ENCODE data around the gene MXI1.

The MXI1 gene

GRCh38 chr10:110170142-110170971 is 37.0 kb upstream of the MXI1 start:
- no peak overlapping the region for H3K4me2 ChIP-seq (ENCODE audit: low read length)
- no peak overlapping the region for H3K27ac ChIP-seq (ENCODE audit: low read depth, low read length)
- no peaks in the 10 kb centered on the region for H3K9me3 ChIP-seq (ENCODE audit: control insufficient read depth, insufficient read depth, low read length)
- H3K4me3 ChIP-seq (ENCODE audit: low read length) = no peak overlapping the region
- no peaks in the 10 kb centered on the region for H3K9me2 ChIP-seq (replicated peaks; ENCODE audit: control insufficient read depth, low read length)
- no peaks in the 10 kb centered on the region for H3K36me3 ChIP-seq (ENCODE audit: control insufficient read depth, low read length)
- peaks cover 64% of the 10 kb centered on the region for H3K27me3 ChIP-seq (ENCODE audit: control insufficient read depth, low read length)
- TF ChIP-seq, protein P1, sequence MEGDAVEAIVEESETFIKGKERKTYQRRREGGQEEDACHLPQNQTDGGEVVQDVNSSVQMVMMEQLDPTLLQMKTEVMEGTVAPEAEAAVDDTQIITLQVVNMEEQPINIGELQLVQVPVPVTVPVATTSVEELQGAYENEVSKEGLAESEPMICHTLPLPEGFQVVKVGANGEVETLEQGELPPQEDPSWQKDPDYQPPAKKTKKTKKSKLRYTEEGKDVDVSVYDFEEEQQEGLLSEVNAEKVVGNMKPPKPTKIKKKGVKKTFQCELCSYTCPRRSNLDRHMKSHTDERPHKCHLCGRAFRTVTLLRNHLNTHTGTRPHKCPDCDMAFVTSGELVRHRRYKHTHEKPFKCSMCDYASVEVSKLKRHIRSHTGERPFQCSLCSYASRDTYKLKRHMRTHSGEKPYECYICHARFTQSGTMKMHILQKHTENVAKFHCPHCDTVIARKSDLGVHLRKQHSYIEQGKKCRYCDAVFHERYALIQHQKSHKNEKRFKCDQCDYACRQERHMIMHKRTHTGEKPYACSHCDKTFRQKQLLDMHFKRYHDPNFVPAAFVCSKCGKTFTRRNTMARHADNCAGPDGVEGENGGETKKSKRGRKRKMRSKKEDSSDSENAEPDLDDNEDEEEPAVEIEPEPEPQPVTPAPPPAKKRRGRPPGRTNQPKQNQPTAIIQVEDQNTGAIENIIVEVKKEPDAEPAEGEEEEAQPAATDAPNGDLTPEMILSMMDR (IDR thresholded peaks at IDR 0.05; ENCODE audit: low read depth, low read length, poor library complexity, severe bottlenecking) = no peak
- no peak for TF ChIP-seq EZH2phosphoT487 (IDR thresholded peaks at IDR 0.05; ENCODE audit: borderline replicate concordance, low read length)
- H3K4me1 ChIP-seq (ENCODE audit: control insufficient read depth, low read length) = no peaks in the 10 kb centered on the region
- no peaks in the 10 kb centered on the region for H4K20me1 ChIP-seq (ENCODE audit: control insufficient read depth, insufficient read depth, low read depth, low read length)
- no peaks in the 10 kb centered on the region for H3K79me2 ChIP-seq (ENCODE audit: control insufficient read depth, low read length)
- H3F3A ChIP-seq (ENCODE audit: control insufficient read depth, insufficient read depth) = no peaks in the 10 kb centered on the region

DNA sequence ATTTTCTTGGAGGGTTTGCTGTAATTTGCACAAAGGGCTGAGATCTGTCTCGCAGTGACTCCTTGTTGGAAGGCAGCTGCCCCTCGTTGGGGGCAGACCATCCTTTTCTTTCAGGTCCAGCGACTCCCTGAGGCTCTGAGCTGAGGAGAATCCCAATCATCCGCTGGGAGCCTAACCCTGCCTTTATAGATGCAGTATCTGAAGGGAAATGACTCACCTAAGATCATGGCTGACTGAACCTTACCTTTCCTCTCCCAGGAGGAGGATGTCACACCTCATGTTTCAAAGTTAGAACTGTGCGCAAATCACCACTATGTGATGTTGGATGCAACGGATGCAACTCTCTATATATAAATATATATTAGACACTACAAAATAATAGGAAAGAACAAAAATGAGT is 36.4 kb upstream of the MXI1 start:
- Histone ChIP-seq H3K79me2 (ENCODE audit: control insufficient read depth, low read length) (no peaks in the 10 kb centered on the region), H3K9me3 (ENCODE audit: control insufficient read depth, insufficient read depth, low read length) (no peaks in the 10 kb centered on the region), H3K27me3 (ENCODE audit: control insufficient read depth, low read length) (peaks cover 63% of the 10 kb centered on the region), H3K9me2 (replicated peaks; ENCODE audit: control insufficient read depth, low read length) (no peaks in the 10 kb centered on the region), H3K36me3 (ENCODE audit: control insufficient read depth, low read length) (no peaks in the 10 kb centered on the region), H3F3A (ENCODE audit: control insufficient read depth, insufficient read depth) (no peaks in the 10 kb centered on the region), H4K20me1 (ENCODE audit: control insufficient read depth, insufficient read depth, low read depth, low read length) (no peaks in the 10 kb centered on the region), H3K27ac (ENCODE audit: low read depth, low read length) (no peak overlapping the region), H3K4me2 (ENCODE audit: low read length) (no peak overlapping the region), H3K4me3 (ENCODE audit: low read length) (no peak overlapping the region), H3K4me1 (ENCODE audit: control insufficient read depth, low read length) (peaks cover under 1% of the 10 kb centered on the region)
- no peak for TF ChIP-seq EZH2phosphoT487 (IDR thresholded peaks at IDR 0.05; ENCODE audit: borderline replicate concordance, low read length)
- TF ChIP-seq, protein P1 (IDR thresholded peaks at IDR 0.05; ENCODE audit: low read depth, low read length, poor library complexity, severe bottlenecking) = no peak

DNA sequence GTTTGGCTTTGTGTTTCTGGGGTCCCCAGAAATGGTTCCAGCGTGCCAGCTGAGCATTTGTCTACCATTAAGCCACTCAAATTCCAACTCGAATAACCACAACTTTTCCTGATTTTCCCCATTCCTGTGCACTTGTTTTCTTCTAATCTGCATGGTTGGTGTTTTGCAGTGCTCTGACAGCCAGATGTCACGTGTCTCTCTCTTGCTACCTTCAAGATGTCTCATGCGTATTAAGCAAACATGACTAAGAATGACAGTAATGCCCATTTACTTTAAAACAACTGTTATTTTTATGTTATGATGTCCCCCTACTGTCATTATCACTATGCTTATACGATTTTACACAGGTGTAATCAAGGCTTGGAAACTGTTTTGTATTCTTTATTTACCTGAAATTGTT is 35.2 kb upstream of the MXI1 start:
- Histone ChIP-seq H3K36me3 (ENCODE audit: control insufficient read depth, low read length) (no peaks in the 10 kb centered on the region), H3K4me2 (ENCODE audit: low read length) (no peak overlapping the region), H4K20me1 (ENCODE audit: control insufficient read depth, insufficient read depth, low read depth, low read length) (no peaks in the 10 kb centered on the region), H3K27ac (ENCODE audit: low read depth, low read length) (no peak overlapping the region), H3K27me3 (ENCODE audit: control insufficient read depth, low read length) (peaks cover 59% of the 10 kb centered on the region), H3K4me1 (ENCODE audit: control insufficient read depth, low read length) (peaks cover 8% of the 10 kb centered on the region), H3K9me2 (replicated peaks; ENCODE audit: control insufficient read depth, low read length) (no peaks in the 10 kb centered on the region), H3F3A (ENCODE audit: control insufficient read depth, insufficient read depth) (no peaks in the 10 kb centered on the region), H3K79me2 (ENCODE audit: control insufficient read depth, low read length) (no peaks in the 10 kb centered on the region), H3K4me3 (ENCODE audit: low read length) (no peak overlapping the region), H3K9me3 (ENCODE audit: control insufficient read depth, insufficient read depth, low read length) (no peaks in the 10 kb centered on the region)
- TF ChIP-seq, protein P1 (IDR thresholded peaks at IDR 0.05; ENCODE audit: low read depth, low read length, poor library complexity, severe bottlenecking) = no peak
- TF ChIP-seq EZH2phosphoT487 (IDR thresholded peaks at IDR 0.05; ENCODE audit: borderline replicate concordance, low read length) = no peak
